NCI-H2171 (cell line): Measurements from ENCODE around the gene GUCY1A1.

Experiments
- DNase-seq: peaks from one replicate; lab custom pipeline; 2025; lab: John Stamatoyannopoulos, UW

Gene GUCY1A1

DNA sequence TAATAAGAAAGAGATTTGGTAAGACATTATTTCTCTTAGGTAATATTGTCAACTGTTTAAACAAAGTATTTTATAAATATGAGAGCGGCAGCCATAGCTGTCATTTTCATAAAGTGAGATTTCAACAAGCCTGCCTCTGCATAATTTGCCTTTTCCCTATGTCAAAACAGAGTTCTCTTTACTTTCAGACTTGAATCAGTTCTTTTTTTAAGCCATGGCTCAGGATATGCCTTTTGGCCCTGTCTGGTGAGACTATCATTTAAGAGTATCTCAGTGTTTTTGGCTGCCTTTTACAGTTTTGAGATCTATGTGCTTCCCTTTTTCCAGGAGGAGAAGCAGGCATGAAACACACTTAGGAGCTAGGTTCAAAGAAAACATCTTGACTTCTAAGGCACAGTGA lies 7.5 kb upstream of the GUCY1A1 start:
- no peak for DNase-seq

- no peak for DNase-seq
Measured at GRCh38 chr4:155660436-155660835, 6.2 kb upstream of the GUCY1A1 start.

GRCh38 chr4:155665054-155665453 lies 1.6 kb upstream of the GUCY1A1 start:
- no peak for DNase-seq

GRCh38 chr4:155667222-155667567 lies 547 bp downstream of the GUCY1A1 start:
- DNase-seq = no peak

GRCh38 chr4:155667568-155668511 lies 1.2 kb downstream of the GUCY1A1 start:
- DNase-seq = no peak

DNA sequence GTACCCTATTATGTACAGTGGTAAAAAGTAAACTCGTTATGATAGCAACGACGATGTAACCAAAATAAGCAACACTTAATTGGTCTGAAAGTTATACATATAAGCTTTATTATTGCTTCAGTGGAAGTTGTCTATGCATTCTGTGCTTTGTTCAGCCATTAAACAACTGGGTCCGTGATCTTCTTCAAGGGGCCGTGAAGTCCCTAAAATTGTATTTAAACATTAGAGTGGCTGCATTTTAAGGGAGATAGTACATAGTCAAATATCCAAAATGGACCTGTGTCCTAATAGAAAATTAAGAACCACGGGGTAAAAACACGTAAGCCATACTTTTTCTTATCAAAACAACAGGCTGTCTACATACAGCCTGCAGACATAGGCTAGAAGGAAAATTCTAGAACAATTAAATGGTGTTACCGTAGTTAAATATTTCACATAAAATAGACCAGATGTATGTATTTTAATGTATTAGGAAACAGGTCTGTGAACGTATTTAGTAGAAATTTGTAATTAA lies 2.1 kb downstream of the GUCY1A1 start:
- no peak for DNase-seq

- DNase-seq = no peak
Measured at GRCh38 chr4:155672342-155672741, 5.7 kb downstream of the GUCY1A1 start.

- no peak for DNase-seq
Measured at GRCh38 chr4:155673453-155673979, 6.9 kb downstream of the GUCY1A1 start.

DNA sequence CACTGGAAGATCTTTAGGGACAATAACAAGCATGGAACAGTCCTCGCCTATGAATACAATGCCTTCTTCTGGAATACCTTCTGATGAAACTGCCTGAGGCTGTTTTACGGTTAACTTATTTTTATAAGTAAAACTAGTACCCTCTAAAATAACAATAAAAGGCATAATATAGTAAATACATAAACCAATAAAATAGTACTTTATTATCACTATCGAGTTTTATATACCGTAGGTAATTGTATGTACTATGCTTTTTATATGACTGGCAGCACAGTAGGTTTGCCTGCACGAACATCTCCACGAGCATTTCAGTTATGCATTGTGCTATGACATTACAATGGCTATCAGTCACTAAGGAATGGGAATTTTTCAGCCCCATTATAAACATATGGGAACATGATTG lies 8.0 kb downstream of the GUCY1A1 start:
- no peak for DNase-seq

DNA sequence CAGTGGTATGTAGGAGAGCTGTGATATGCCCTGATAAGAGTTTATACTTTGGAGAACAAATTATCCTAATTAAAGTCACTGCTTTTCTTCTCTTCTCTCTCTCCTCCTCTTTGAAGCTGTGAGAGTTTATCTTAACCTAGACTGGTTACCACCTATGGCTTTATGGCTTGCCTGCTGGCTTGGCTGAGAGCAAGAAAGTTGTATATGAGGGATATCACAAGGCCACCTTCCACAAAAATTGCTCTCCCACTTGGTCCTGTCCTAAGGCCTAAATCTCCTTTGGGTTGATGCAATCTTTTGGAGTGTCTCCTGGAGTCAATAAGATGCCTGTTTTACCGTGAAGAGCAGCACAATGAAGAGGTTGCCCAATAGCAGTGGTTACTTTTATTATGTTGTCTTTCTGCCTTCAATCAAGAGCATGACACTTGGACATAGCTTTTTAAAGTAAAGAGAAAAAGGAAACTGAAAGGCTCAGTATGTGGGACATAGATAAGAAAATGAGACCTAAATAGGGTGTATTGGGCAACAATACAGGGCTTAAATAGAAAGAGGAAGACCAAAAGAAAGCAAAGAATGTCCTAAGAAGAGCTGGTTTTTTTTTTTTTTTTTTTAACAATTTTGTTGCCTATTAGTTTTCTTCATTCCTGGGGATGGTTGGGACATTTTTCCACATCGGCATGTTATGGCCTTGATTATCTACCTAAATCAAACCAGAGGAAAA lies 9.2 kb downstream of the GUCY1A1 start:
- no peak for DNase-seq

GRCh38 chr4:155676430-155676825 lies 9.8 kb downstream of the GUCY1A1 start:
- no peak for DNase-seq

DNA sequence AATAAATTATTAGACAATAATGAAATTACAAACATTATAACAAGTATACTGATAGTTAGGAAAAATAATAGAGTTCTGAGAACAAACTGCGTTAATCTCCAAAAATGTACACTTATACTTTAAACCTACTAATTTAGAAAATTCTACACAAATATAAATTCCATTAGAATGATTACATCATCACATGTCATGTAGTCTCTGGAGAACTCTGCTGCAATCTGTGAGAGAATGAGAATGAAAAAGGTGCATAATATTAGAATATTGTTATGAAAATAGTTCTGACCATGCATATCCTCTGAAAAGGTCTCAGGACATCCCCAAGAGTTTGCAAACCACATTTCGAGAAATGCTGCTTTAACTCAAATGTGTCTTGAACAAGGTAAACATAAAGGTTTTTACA lies 11.4 kb downstream of the GUCY1A1 start:
- no peak for DNase-seq

DNA sequence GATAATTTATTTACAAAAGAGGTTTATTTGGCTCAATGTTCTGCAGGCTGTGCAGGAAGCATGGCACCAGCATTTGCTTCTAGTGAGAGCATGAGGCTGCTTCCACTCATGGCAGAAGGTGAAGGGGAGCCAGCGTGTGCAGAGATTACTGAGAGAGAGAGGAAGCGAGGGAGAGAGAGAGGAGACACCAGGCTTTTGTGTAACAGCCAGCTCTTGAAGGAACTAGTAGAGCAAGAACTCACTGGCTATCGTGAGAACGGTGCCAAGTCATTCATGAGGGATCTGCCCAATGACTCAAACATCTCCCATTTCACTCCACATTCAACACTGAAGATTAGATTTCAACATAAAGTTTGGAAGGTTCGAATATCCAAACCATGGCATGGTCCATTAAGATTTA lies 12.7 kb downstream of the GUCY1A1 start:
- no peak for DNase-seq

- no peak for DNase-seq
Measured at GRCh38 chr4:155681886-155682285, 15.2 kb downstream of the GUCY1A1 start.

GRCh38 chr4:155684423-155684822 lies 17.8 kb downstream of the GUCY1A1 start:
- no peak for DNase-seq

DNA sequence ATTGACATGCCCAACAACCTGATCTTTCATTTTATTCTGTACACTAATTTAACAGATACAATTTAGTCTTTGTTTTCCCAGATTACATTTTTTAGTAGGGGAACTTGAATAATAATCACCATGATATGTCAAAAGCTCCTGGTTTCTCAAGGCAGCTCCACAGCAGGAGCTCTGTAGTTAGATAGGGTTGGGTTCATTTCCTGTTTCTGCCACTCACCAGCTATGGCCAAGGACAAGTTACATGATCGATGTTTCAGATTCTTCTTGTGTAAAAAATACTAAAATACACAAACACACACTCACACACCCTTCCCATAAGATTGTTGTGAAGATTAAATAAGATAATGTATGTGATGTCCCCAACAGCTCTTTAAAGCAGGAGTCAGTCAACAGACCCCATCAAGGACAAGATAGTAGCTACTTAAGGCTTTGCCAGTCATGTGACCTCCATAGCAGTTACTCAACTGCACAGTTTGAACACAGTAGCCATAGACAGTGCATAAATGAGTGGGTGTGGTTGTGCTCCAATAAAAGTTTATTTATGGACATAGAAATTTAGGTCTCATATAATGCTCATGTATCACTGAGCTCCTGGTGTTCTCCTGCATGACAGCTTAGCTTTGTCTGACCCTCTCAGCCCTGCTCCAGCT lies 18.4 kb downstream of the GUCY1A1 start:
- DNase-seq = no peak

DNA sequence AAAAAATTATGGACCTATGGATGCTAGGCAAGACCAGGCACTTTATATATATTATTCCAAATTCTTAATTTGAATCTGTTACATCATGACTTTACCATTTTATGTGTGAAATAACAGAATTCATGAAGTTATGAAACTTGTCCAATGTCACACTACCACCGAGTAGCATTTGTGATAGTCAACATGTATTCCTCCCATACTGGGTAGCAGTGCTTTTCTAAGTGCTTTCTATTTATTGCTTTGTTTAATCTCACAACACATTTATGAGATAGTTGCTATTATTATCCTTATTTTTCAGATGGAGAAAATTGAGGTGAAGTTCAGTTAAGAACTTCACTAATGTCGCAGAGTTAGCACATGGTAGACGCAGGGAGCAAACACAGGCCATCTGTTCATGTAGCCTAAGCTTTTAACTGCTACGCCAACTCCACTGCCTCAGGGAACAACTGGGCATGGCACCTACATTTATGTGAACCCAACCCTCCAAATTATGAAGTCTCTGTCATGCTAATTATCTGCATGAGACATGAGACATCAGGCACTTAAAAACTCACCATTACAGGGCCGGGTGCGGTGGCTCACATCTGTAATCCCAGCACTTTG lies 20.8 kb downstream of the GUCY1A1 start:
- DNase-seq = no peak

DNA sequence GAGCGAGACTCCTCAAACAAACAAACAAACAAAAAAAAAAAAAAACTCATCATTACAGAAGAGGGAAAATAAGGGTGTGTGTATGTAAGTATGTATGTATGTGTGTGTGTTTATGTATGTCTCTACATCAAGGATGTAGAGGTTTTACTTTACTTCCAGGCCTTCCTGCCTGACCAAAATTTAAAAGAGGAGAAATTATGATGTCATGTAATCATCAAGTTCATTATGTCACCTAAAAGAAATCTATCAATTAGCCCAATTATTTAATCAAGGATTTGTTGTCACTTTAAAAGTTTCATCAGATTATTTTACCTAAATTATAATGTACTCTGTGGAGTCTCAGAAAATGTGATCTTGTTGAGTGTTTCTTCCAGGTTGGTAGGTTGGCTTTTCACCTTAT lies 21.6 kb downstream of the GUCY1A1 start:
- no peak for DNase-seq

GRCh38 chr4:155688860-155689259 lies 22.2 kb downstream of the GUCY1A1 start:
- no peak for DNase-seq

- no peak for DNase-seq
Measured at GRCh38 chr4:155690044-155690837, 23.6 kb downstream of the GUCY1A1 start.

GRCh38 chr4:155692361-155692760 lies 25.7 kb downstream of the GUCY1A1 start:
- no peak for DNase-seq
